HepG2 (cell line): ENCODE results near the gene PCYOX1L. TPM values are rescaled to one million over a fixed set of nuclear protein-coding genes. Genes with fewer than 3 reads are reported as not detected.

Experiments used
- ARID2 ChIP-seq: sonication (generic); formaldehyde crosslinking; IDR thresholded peaks from 2 replicates; pipeline ENCODE4 v1.8.1; 2022; ENCODE audit warnings: mild to moderate bottlenecking, missing genetic modification reagents, borderline replicate concordance
- ASH2L ChIP-seq: fragments of 300-600, 200-600 bp; sonication (generic); IDR thresholded peaks from 2 replicates; pipeline ENCODE4 v1.7.0; 2017; ENCODE audit warnings: low read depth, mild to moderate bottlenecking, moderate library complexity, mixed read lengths, low read length; ENCODE audit not compliant: insufficient read length
- BRF2 ChIP-seq: sonication (generic); formaldehyde crosslinking; IDR thresholded peaks from 2 replicates; pipeline ENCODE4 v1.8.1; 2022; ENCODE audit warnings: mild to moderate bottlenecking, missing genetic modification reagents
- HNF1B ChIP-seq: sonication (generic); formaldehyde crosslinking; IDR thresholded peaks from 2 replicates; pipeline ENCODE4 v1.5.1; 2020; ENCODE audit warnings: mild to moderate bottlenecking, moderate library complexity, missing genetic modification reagents
- JUN ChIP-seq: sonication (generic); formaldehyde crosslinking; IDR thresholded peaks from 2 replicates; pipeline ENCODE4 v1.4.0; 2020; ENCODE audit warnings: mild to moderate bottlenecking, missing genetic modification reagents
- MED1 ChIP-seq: sonication (generic); formaldehyde crosslinking; IDR thresholded peaks from 2 replicates; pipeline ENCODE4 v1.4.0; 2020; ENCODE audit warnings: missing genetic modification reagents
- MZF1 ChIP-seq: sonication (generic); formaldehyde crosslinking; IDR thresholded peaks from 2 replicates; pipeline ENCODE4 v1.8.1; 2023; ENCODE audit warnings: mild to moderate bottlenecking, missing genetic modification reagents, borderline replicate concordance
- NFRKB ChIP-seq: fragments of 450-650 bp; IDR thresholded peaks from 2 replicates; pipeline ENCODE4 v1.6.1; 2017
- PLSCR1 ChIP-seq: sonication (generic); formaldehyde crosslinking; IDR thresholded peaks from 2 replicates; pipeline ENCODE4 v1.5.0; 2020; ENCODE audit warnings: missing genetic modification reagents, mild to moderate bottlenecking, borderline replicate concordance
- RFX5 ChIP-seq: IDR thresholded peaks from 2 replicates; pipeline ENCODE4 v1.6.1; 2011; ENCODE audit warnings: low read depth, low read length, improper control_type of control experiment
- SETDB1 ChIP-seq: sonication (generic); formaldehyde crosslinking; IDR thresholded peaks from 2 replicates; pipeline ENCODE4 v1.5.1; 2020; ENCODE audit warnings: missing genetic modification reagents, mild to moderate bottlenecking, borderline replicate concordance
- SMYD3 ChIP-seq: sonication (generic); formaldehyde crosslinking; IDR thresholded peaks from 2 replicates; pipeline ENCODE4 v1.8.1; 2023; ENCODE audit warnings: mild to moderate bottlenecking, missing genetic modification reagents
- SRSF4 ChIP-seq: fragments of 200-400 bp; formaldehyde crosslinking; IDR thresholded peaks from one replicate; pipeline ENCODE4 v1.6.1; 2018; ENCODE audit warnings: mild to moderate bottlenecking, low read depth, low read length, moderate library complexity; ENCODE audit not compliant: poor library complexity, severe bottlenecking
- TARDBP ChIP-seq: sonication (generic); formaldehyde crosslinking; IDR thresholded peaks from 2 replicates; pipeline ENCODE4 v1.8.0; 2022; ENCODE audit warnings: mild to moderate bottlenecking, missing genetic modification reagents
- TBL1XR1 ChIP-seq: fragments of 150-350 bp; IDR thresholded peaks from 2 replicates; pipeline ENCODE4 v1.6.1; 2014; ENCODE audit warnings: borderline replicate concordance, low read length; ENCODE audit not compliant: partially characterized antibody
- TGIF2 ChIP-seq: IDR thresholded peaks from 2 replicates; pipeline ENCODE4 v1.6.1; 2016; ENCODE audit warnings: control low read depth, missing compliant biosample characterization
- ZBTB38 ChIP-seq: sonication (generic); formaldehyde crosslinking; IDR thresholded peaks from 2 replicates; pipeline ENCODE4 v1.5.1; 2020; ENCODE audit warnings: mild to moderate bottlenecking, missing genetic modification reagents
- ZNF33B ChIP-seq: sonication (generic); formaldehyde crosslinking; IDR thresholded peaks from 2 replicates; pipeline ENCODE4 v1.5.1; 2020; ENCODE audit warnings: mild to moderate bottlenecking, missing genetic modification reagents
- ZNF549 ChIP-seq: sonication (generic); formaldehyde crosslinking; IDR thresholded peaks from 2 replicates; pipeline ENCODE4 v1.5.0; 2020; ENCODE audit warnings: missing genetic modification reagents
- ZNF7 ChIP-seq: IDR thresholded peaks from 2 replicates; pipeline ENCODE4 v1.6.1; 2016; ENCODE audit warnings: missing biosample characterization, missing genetic modification reagents
- polyA plus RNA-seq, 8 experiments: library from polyadenylated mRNA; depleted of rRNA in 3 of 8; stranded (reverse) in 7 of 8; unstranded in 1 of 8; fragments of >200 nt; fragmentation: Illumina TruSeq in 4 of 8; extraction: Trizol in 4 of 8; gene quantifications; 2 replicates each; pipeline versions ENCODE4 v1.2.1 to v1.2.3, GENCODE V29; 2011 to 2016; ENCODE audit warnings: low read depth in 4 of 8, missing spikeins in 1 of 8, mixed read lengths in 1 of 8; ENCODE audit not compliant: insufficient read depth in 1 of 8
- total RNA-seq, 5 experiments: library from RNA; depleted of rRNA; stranded (reverse); fragments of >200 nt; fragmentation: Illumina TruSeq; extraction: Trizol; gene quantifications; 2 replicates each; pipeline ENCODE4 v1.2.3, GENCODE V29; 2016; ENCODE audit warnings: low read depth in 1 of 5
- TF ChIP-seq, protein P1 (sequence below): sonication (generic); formaldehyde crosslinking; IDR thresholded peaks from 2 replicates; pipeline ENCODE4 v1.4.0; 2020; ENCODE audit warnings: missing genetic modification reagents, low read depth, mild to moderate bottlenecking, borderline replicate concordance
- TF ChIP-seq, protein P2 (sequence below): sonication (generic); formaldehyde crosslinking; IDR thresholded peaks from 2 replicates; pipeline ENCODE4 v1.4.0; 2020; ENCODE audit warnings: missing genetic modification reagents
- TF ChIP-seq, protein P3 (sequence below): sonication (generic); formaldehyde crosslinking; IDR thresholded peaks from 2 replicates; pipeline ENCODE4 v1.8.1; 2023; ENCODE audit warnings: mild to moderate bottlenecking, missing genetic modification reagents, borderline replicate concordance
- TF ChIP-seq, protein P4 (sequence below): sonication (generic); formaldehyde crosslinking; conservative IDR thresholded peaks from 2 replicates; pipeline ENCODE4 v1.4.0; 2020; ENCODE audit warnings: missing genetic modification reagents

PCYOX1L gene
- total and polyA plus RNA-seq, 2 of the 13 experiments (the other 11 are each of a cell fraction or from before 2014, with no cell fraction given), result 1.00 to 3.7 TPM

GRCh38 chr5:149381986-149382338, 24.1 kb downstream of the PCYOX1L start (continued):
- TF ChIP-seq, protein P1, sequence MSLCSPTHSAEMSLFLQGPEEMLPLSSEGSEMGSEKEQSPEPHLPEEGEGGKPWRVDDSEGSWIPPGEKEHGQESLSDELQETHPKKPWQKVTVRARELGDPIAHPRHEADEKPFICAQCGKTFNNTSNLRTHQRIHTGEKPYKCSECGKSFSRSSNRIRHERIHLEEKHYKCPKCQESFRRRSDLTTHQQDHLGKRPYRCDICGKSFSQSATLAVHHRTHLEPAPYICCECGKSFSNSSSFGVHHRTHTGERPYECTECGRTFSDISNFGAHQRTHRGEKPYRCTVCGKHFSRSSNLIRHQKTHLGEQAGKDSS (CRISPR knock-in tag), result peak; percentile 61; the same call in 1 of the 2 replicates
- TF ChIP-seq HNF1B (CRISPR knock-in tag), result peak; percentile 58; the same call in 1 of the 2 replicates
- TF ChIP-seq PLSCR1 (CRISPR knock-in tag), result no peak
- TF ChIP-seq TARDBP (CRISPR knock-in tag), result no peak
- no peak for TF ChIP-seq TBL1XR1
- no peak for TF ChIP-seq ZNF33B
- peak; percentile 60; the same call in 1 of the 2 replicates for TF ChIP-seq ZBTB38 (CRISPR knock-in tag)
- TF ChIP-seq SRSF4, result no peak
- TF ChIP-seq MED1, result peak; percentile 51; the same call in 1 of the 2 replicates
- TF ChIP-seq JUN, result no peak
- TF ChIP-seq TGIF2 (CRISPR knock-in tag), result no peak
- TF ChIP-seq, protein P2, sequence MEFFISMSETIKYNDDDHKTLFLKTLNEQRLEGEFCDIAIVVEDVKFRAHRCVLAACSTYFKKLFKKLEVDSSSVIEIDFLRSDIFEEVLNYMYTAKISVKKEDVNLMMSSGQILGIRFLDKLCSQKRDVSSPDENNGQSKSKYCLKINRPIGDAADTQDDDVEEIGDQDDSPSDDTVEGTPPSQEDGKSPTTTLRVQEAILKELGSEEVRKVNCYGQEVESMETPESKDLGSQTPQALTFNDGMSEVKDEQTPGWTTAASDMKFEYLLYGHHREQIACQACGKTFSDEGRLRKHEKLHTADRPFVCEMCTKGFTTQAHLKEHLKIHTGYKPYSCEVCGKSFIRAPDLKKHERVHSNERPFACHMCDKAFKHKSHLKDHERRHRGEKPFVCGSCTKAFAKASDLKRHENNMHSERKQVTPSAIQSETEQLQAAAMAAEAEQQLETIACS, result no peak
- no peak for TF ChIP-seq ARID2 (CRISPR knock-in tag)
- TF ChIP-seq MZF1 (CRISPR knock-in tag), result no peak
- no peak for TF ChIP-seq BRF2 (CRISPR knock-in tag)
- TF ChIP-seq ZNF7, result no peak
- TF ChIP-seq SMYD3 (CRISPR knock-in tag), result no peak
- TF ChIP-seq ASH2L, result no peak
- TF ChIP-seq SETDB1 (CRISPR knock-in tag), result no peak
- no peak for TF ChIP-seq RFX5
- TF ChIP-seq, protein P3, sequence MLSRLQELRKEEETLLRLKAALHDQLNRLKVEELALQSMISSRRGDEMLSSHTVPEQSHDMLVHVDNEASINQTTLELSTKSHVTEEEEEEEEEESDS (CRISPR knock-in tag), result no peak
- no peak for TF ChIP-seq NFRKB
- no peak for TF ChIP-seq ZNF549 (CRISPR knock-in tag)
- TF ChIP-seq, protein P4, sequence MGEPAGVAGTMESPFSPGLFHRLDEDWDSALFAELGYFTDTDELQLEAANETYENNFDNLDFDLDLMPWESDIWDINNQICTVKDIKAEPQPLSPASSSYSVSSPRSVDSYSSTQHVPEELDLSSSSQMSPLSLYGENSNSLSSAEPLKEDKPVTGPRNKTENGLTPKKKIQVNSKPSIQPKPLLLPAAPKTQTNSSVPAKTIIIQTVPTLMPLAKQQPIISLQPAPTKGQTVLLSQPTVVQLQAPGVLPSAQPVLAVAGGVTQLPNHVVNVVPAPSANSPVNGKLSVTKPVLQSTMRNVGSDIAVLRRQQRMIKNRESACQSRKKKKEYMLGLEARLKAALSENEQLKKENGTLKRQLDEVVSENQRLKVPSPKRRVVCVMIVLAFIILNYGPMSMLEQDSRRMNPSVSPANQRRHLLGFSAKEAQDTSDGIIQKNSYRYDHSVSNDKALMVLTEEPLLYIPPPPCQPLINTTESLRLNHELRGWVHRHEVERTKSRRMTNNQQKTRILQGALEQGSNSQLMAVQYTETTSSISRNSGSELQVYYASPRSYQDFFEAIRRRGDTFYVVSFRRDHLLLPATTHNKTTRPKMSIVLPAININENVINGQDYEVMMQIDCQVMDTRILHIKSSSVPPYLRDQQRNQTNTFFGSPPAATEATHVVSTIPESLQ (CRISPR knock-in tag), result no peak
